GM19397 (cell line): ENCODE results near the gene ARSI.
"Not testable (repeated sequence)": the region's sequence is repeated elsewhere in the genome, so short reads cannot be mapped to it uniquely, and the experiment has no call there.

Experiments
- ATAC-seq: cut with Tn5 transposase; IDR thresholded peaks from one replicate; pipeline ENCODE4 v1.9.1; 2021; ENCODE audit warnings: mild to moderate bottlenecking, moderate library complexity; ENCODE audit not compliant: unreplicated experiment

The ARSI gene

DNA sequence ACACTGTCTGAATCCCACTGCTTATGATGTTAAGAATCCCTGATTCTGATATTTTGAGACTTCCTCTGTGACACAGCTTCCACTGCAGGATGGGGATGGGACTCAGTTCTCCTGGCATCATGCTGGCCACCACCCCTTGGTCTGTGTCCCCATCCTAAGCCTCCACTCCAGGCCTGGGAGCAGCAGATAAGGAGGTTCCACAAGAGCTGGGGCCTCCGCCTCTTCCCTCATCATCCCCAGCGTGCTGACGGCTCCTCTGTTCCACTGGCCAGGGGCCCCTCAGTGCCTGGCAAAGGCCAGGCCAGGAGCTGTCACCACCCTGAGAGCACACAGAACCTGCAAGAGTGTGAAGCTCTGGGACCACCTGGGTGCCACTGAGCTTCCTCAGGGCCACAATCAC lies 53.8 kb downstream of the ARSI start:
- ATAC-seq = no peak

DNA sequence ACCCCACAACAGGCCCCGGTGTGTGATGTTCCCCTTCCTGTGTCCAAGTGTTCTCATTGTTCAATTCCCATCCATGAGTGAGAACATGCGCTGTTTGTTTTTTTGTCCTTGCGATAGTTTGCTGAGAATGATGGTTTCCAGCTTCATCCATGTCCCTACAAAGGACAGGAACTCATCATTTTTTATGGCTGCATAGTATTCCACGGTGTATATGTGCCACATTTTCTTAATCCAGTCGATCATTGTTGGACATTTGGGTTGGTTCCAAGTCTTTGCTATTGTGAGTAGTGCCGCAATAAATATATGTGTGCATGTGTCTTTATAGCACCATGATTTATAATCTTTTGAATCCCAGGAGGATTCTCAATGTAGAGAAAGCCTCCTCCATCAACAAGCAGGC lies 54.2 kb downstream of the ARSI start:
- not testable (repeated sequence) for ATAC-seq

- ATAC-seq = no peak
Observed at GRCh38 chr5:150247726-150248125, 55.0 kb downstream of the ARSI start.

GRCh38 chr5:150246835-150247234 lies 55.9 kb downstream of the ARSI start:
- no peak for ATAC-seq

GRCh38 chr5:150246429-150246828 lies 56.3 kb downstream of the ARSI start:
- ATAC-seq = no peak
